ENCODE data around the gene GOLGA6C. TPM values are rescaled to one million over a fixed set of nuclear protein-coding genes. Genes with fewer than 3 reads are reported as not detected.
A peak's percentile ranks its signal among the peaks of the same experiment; 100 is the strongest.
"Not testable (repeated sequence)": the region's sequence is repeated elsewhere in the genome, so short reads cannot be mapped to it uniquely, and the experiment has no call there.

The GOLGA6C gene
- total RNA-seq, 6 experiments from 2014 or later, result not detected

DNA sequence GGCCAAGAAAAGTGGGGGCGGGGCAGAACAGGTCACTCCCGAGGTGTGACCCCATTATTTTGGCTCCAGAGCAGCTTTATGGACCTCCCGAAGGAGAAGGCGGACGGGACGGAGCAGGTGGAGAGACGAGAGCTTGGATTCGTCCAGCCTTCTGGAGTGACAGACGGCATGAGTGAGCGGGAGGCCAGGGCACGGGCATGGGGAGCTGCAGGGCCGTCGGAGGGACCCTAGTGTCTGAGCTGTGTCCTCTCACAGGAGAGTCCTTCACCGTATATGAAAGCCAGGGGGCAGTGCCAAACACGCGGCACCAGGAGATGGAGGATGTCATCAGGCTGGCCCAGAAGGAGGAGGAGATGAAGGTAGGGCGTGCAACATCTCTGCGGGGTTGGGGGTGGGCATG, 35.5 kb downstream of the GOLGA6C start:
- not testable (repeated sequence) for H3K27me3 Mint-ChIP-seq (ENCODE audit: insufficient read depth); H3K36me3 Mint-ChIP-seq (ENCODE audit: low read depth); DNase-seq; H3K9me3 Mint-ChIP-seq; H3K4me1 Mint-ChIP-seq (ENCODE audit: low read depth); H3K27ac Mint-ChIP-seq; H3K4me3 Mint-ChIP-seq

DNA sequence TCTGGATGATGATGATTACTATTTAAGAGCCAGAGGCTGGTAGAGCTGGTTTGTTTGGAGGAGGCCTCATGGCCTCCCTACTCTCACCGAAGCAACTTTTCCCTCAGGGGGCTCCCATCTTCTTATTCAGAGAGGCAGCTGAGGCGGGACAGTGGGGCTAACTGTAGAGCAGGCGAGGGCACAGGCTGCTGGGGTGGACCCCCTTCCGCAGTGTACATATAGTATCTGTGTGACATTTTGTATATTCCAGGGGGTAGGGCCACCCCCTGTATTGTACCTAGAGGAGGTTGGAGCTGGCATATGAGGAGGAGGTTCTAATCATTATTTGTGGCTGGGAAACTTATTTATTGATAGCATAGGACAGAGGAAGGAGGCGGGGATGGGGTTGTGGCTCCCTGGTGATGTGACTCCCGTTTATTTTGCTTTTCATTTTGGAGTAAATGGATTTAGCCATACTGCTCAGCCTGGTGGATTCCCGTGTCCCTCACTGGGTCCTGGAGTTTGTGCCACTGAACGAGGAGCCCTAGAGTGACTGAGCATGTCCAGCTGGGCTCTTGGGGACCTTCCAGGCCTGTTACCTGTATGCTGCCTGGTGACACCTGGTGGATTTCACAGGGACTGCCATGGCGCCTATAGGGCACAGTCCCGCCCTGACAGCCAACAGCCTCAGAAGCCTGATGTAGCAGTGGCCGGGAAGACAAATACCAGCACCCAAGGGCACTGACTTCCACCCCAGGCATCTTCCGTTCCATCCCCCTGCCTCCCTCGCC, 40.6 kb downstream of the GOLGA6C start:
- peaks cover 25% of the 10 kb centered on the region for H3K27me3 Mint-ChIP-seq (ENCODE audit: insufficient read depth)
- TF ChIP-seq, protein P1, sequence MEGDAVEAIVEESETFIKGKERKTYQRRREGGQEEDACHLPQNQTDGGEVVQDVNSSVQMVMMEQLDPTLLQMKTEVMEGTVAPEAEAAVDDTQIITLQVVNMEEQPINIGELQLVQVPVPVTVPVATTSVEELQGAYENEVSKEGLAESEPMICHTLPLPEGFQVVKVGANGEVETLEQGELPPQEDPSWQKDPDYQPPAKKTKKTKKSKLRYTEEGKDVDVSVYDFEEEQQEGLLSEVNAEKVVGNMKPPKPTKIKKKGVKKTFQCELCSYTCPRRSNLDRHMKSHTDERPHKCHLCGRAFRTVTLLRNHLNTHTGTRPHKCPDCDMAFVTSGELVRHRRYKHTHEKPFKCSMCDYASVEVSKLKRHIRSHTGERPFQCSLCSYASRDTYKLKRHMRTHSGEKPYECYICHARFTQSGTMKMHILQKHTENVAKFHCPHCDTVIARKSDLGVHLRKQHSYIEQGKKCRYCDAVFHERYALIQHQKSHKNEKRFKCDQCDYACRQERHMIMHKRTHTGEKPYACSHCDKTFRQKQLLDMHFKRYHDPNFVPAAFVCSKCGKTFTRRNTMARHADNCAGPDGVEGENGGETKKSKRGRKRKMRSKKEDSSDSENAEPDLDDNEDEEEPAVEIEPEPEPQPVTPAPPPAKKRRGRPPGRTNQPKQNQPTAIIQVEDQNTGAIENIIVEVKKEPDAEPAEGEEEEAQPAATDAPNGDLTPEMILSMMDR (IDR thresholded peaks at IDR 0.05), result peak; percentile 39; the same call in 1 of the 2 replicates
- not testable (repeated sequence) for H3K4me1 Mint-ChIP-seq (ENCODE audit: low read depth); H3K9me3 Mint-ChIP-seq; H3K4me3 Mint-ChIP-seq; H3K27ac Mint-ChIP-seq; DNase-seq; H3K36me3 Mint-ChIP-seq (ENCODE audit: low read depth)

GRCh38 chr15:75299311-75299688, 41.2 kb downstream of the GOLGA6C start:
- not testable (repeated sequence) for H3K4me3 Mint-ChIP-seq; DNase-seq; H3K9me3 Mint-ChIP-seq; H3K27ac Mint-ChIP-seq; H3K4me1 Mint-ChIP-seq (ENCODE audit: low read depth); H3K36me3 Mint-ChIP-seq (ENCODE audit: low read depth)
- TF ChIP-seq, protein P1 (IDR thresholded peaks at IDR 0.05), result peak; percentile 75
- peaks cover 30% of the 10 kb centered on the region for H3K27me3 Mint-ChIP-seq (ENCODE audit: insufficient read depth)

GRCh38 chr15:75300026-75300425, 41.9 kb downstream of the GOLGA6C start:
- not testable (repeated sequence) for H3K9me3 Mint-ChIP-seq; H3K4me3 Mint-ChIP-seq; DNase-seq; H3K36me3 Mint-ChIP-seq (ENCODE audit: low read depth); H3K4me1 Mint-ChIP-seq (ENCODE audit: low read depth); H3K27ac Mint-ChIP-seq
- H3K27me3 Mint-ChIP-seq (ENCODE audit: insufficient read depth), result peaks cover 36% of the 10 kb centered on the region

DNA sequence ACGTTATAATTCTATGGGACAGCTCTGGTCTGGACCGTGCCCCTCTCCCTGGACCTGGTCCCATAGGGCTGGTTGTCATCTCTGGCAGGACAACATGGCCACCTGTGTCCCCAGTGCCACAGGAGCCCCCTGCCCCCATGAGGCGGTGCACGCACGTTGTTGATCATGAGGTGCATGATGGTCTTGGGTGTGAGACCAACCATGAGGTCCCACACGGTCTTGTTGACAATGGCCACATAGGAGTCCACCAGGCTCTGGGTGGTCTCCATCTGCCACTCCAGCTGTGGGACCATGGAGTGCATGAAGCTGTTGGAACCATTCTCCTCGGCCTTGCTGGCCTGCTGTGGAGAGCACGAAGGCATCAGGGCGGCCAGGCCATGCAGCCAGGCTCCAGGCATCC, 44.2 kb downstream of the GOLGA6C start:
- Mint-ChIP-seq H3K4me3 (no peak overlapping the region), H3K36me3 (ENCODE audit: low read depth) (no peaks in the 10 kb centered on the region), H3K9me3 (no peaks in the 10 kb centered on the region), H3K27ac (no peak overlapping the region), H3K27me3 (ENCODE audit: insufficient read depth) (peaks cover 35% of the 10 kb centered on the region), H3K4me1 (ENCODE audit: low read depth) (no peaks in the 10 kb centered on the region)
- TF ChIP-seq, protein P1 (IDR thresholded peaks at IDR 0.05), result no peak
- no peak for DNase-seq

DNA sequence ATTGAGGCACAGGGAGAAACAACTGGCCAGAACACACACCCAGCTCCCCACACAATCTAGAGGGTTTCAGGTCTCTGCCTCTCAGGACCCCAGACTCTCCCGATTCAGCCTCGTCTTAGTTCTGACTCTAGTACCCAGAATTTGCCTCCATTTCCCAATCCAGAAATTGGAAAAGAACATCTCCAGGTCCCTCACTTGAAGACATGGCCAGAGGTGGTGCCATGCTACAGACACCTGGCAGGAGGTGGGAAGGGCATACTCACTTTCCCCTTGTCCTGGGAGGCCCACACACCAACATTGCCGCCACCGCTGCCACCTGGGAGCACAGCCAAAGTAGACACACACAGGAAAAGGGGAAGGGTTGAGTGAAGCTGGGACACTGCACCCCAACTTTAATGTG, 44.6 kb downstream of the GOLGA6C start:
- H3K4me1 Mint-ChIP-seq (ENCODE audit: low read depth); H3K36me3 Mint-ChIP-seq (ENCODE audit: low read depth); DNase-seq; H3K27ac Mint-ChIP-seq; H3K4me3 Mint-ChIP-seq; H3K9me3 Mint-ChIP-seq: not testable (repeated sequence)
- peaks cover 39% of the 10 kb centered on the region for H3K27me3 Mint-ChIP-seq (ENCODE audit: insufficient read depth)

DNA sequence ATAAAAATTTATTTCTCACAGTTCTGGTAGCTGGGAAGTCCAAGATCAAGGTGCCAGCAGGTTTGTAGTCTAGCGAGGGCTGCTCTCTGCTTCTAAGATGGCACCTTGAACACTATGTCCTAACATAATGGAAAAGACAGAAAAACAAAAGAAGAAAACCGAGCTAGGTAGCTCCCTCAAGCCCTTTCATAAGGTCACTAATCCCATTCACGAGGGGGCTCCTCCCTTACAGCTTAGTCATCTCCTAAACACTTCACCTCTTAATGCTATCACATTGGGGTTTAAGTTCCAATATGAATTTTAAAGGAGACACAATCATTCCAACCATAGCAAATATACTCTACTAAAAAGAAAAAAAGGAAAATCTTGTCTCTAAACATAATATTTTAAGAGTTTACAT, 48.1 kb downstream of the GOLGA6C start:
- Mint-ChIP-seq H3K36me3 (ENCODE audit: low read depth) (no peaks in the 10 kb centered on the region), H3K4me1 (ENCODE audit: low read depth) (peaks cover 9% of the 10 kb centered on the region), H3K9me3 (no peaks in the 10 kb centered on the region), H3K27ac (no peak overlapping the region), H3K4me3 (no peak overlapping the region), H3K27me3 (ENCODE audit: insufficient read depth) (peaks cover 53% of the 10 kb centered on the region)
- no peak for DNase-seq
- TF ChIP-seq, protein P1 (IDR thresholded peaks at IDR 0.05), result no peak

Data from HFFc6 (cell line).